ENCODE results near the gene CHMP2A. TPM values are rescaled to one million over a fixed set of nuclear protein-coding genes. Genes with fewer than 3 reads are reported as not detected.

Gene CHMP2A
- total and polyA plus RNA-seq, 2 of the 13 experiments (the other 11 are each of a cell fraction or from before 2014, with no cell fraction given): 49.7 to 55.0 TPM

- TF ChIP-seq ZHX2 (IDR thresholded peaks at IDR 0.05; ENCODE audit: low read depth) (0 out of 2 replicates have a peak, but pooled peaks have one; percentile 39), ZHX2 (CRISPR knock-in tag; IDR thresholded peaks at IDR 0.05; ENCODE audit: borderline replicate concordance) (no peak), ZC3H4 (CRISPR knock-in tag; IDR thresholded peaks at IDR 0.05; ENCODE audit: borderline replicate concordance) (no peak), HOXA3 (CRISPR knock-in tag; IDR thresholded peaks at IDR 0.05) (peak; percentile 94), ZNF878 (CRISPR knock-in tag; IDR thresholded peaks at IDR 0.05) (peak; percentile 28; the same call in 1 of the 2 replicates), ZNF564 (CRISPR knock-in tag; IDR thresholded peaks at IDR 0.05) (peak; percentile 74), SALL1 (CRISPR knock-in tag; IDR thresholded peaks at IDR 0.05) (peak; percentile 85), MYPOP (CRISPR knock-in tag; IDR thresholded peaks at IDR 0.05) (peak; percentile 99), MAF1 (CRISPR knock-in tag; IDR thresholded peaks at IDR 0.05; ENCODE audit: borderline replicate concordance) (0 out of 2 replicates have a peak, but pooled peaks have one; percentile 31), CENPBD1 (CRISPR knock-in tag; IDR thresholded peaks at IDR 0.05; ENCODE audit: borderline replicate concordance, low read depth) (no peak), YY1 (IDR thresholded peaks at IDR 0.05; ENCODE audit: insufficient read depth, insufficient replicate concordance, low read depth, low read length) (peak; percentile 80), ARID3A (IDR thresholded peaks at IDR 0.05; ENCODE audit: low read depth, low read length) (no peak), ZNF703 (CRISPR knock-in tag; IDR thresholded peaks at IDR 0.05; ENCODE audit: borderline replicate concordance) (no peak), HCFC1 (IDR thresholded peaks at IDR 0.05; ENCODE audit: low read depth, low read length) (no peak; the same call in 1 of the 2 replicates)
Observed at GRCh38 chr19:58513694-58514563, 41.0 kb downstream of the CHMP2A start (continued).
